ENCODE measurements around the gene LRP6.

DNA sequence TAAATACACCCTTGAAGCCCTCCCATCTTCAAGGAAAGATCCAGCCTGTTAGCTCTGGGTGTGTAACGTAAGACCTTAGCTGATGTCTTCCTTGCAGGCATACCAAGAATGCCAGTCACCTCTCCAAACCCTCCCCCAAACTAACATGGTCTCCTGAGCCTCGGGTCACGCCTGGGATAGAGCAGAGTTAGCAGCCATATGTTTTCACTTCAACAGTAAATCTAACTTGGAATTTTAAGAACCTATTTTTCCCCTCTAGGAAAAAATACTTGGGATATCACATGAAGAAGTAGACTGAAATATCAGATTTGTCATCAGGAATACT, 168.2 kb downstream of the LRP6 start:
- TF ChIP-seq POLR2AphosphoS5 (IDR thresholded peaks at IDR 0.05) (no peak), POLR2A (IDR thresholded peaks at IDR 0.05) (no peak)
- TF ChIP-seq, protein P1, sequence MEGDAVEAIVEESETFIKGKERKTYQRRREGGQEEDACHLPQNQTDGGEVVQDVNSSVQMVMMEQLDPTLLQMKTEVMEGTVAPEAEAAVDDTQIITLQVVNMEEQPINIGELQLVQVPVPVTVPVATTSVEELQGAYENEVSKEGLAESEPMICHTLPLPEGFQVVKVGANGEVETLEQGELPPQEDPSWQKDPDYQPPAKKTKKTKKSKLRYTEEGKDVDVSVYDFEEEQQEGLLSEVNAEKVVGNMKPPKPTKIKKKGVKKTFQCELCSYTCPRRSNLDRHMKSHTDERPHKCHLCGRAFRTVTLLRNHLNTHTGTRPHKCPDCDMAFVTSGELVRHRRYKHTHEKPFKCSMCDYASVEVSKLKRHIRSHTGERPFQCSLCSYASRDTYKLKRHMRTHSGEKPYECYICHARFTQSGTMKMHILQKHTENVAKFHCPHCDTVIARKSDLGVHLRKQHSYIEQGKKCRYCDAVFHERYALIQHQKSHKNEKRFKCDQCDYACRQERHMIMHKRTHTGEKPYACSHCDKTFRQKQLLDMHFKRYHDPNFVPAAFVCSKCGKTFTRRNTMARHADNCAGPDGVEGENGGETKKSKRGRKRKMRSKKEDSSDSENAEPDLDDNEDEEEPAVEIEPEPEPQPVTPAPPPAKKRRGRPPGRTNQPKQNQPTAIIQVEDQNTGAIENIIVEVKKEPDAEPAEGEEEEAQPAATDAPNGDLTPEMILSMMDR (IDR thresholded peaks at IDR 0.05), result no peak

Data from prostate gland (tissue), 2 donors.